Muscle of leg (tissue), 11 donors: ENCODE data around the gene AP1M2. TPM values are rescaled to one million over a fixed set of nuclear protein-coding genes. Genes with fewer than 3 reads are reported as not detected.
A peak's percentile ranks its signal among the peaks of the same experiment; 100 is the strongest.

Source experiments
- DNase-seq: peaks from one replicate; pipeline ENCODE4 v3.0.0; 2013
- H3K27ac ChIP-seq: one replicate; pipeline ENCODE4 v1.5.1; 2013; ENCODE audit warnings: mild to moderate bottlenecking, low read length, control low read depth
- H3K27me3 ChIP-seq: one replicate; pipeline ENCODE4 v1.6.1; 2013; ENCODE audit warnings: low read length; ENCODE audit not compliant: control insufficient read depth, insufficient read depth
- H3K36me3 ChIP-seq: one replicate; pipeline ENCODE4 v1.6.1; 2013; ENCODE audit warnings: low read length; ENCODE audit not compliant: control insufficient read depth, insufficient read depth
- H3K4me1 ChIP-seq: one replicate; pipeline ENCODE4 v1.6.1; 2013; ENCODE audit warnings: low read length; ENCODE audit not compliant: control insufficient read depth, insufficient read depth
- H3K4me3 ChIP-seq: one replicate; pipeline ENCODE4 v1.5.1; 2013; ENCODE audit warnings: low read length, control low read depth
- H3K9me3 ChIP-seq: replicated peaks from 2 replicates; pipeline ENCODE4 v1.6.1; 2013; ENCODE audit warnings: low read depth, low read length; ENCODE audit not compliant: control insufficient read depth
- WGBS: methylation state at CpG from one replicate; pipeline ENCODE4 v1.1.5; 2013; ENCODE audit warnings: missing lambda C conversion rate; ENCODE audit not compliant: insufficient coverage; 5-methylcytosine and 5-hydroxymethylcytosine counted together
- polyA plus RNA-seq, 8 donors: library from polyadenylated mRNA; unstranded; fragments of 120-200 nt; gene quantifications; one replicate each; pipeline versions ENCODE4 v1.2.1 to v1.2.3, GENCODE V29; 2013; ENCODE audit warnings: inconsistent platforms in 1 of 8, low replicate concordance in 1 of 8; ENCODE audit not compliant: insufficient read length in 8 of 8, insufficient read depth in 1 of 8
- total RNA-seq: library from RNA; stranded (reverse); fragments of 120-200 nt; gene quantifications from one replicate; pipeline ENCODE4 v1.2.4, GENCODE V29; 2013

The AP1M2 gene
- total and polyA plus RNA-seq, 9 donors: 0.20 to 4.0 (median 0.42) TPM; not detected in 2

GRCh38 chr19:10602330-10603083, 15.4 kb upstream of the AP1M2 start:
- H3K4me3 ChIP-seq: peak overlapping the region; percentile 60
- peak; percentile 90 for DNase-seq
- WGBS: under 1% methylated on average over 62 of the region's 76 CpGs
- peaks cover 5% of the 10 kb centered on the region for H3K9me3 ChIP-seq
- H3K4me1 ChIP-seq: peaks cover 17% of the 10 kb centered on the region
- H3K27me3 ChIP-seq: peaks cover 9% of the 10 kb centered on the region
- H3K27ac ChIP-seq: peak overlapping the region; percentile 83
- no peaks in the 10 kb centered on the region for H3K36me3 ChIP-seq

GRCh38 chr19:10601999-10602329, 14.9 kb upstream of the AP1M2 start:
- no peak for DNase-seq
- 8% methylated on average over 2 of the region's 7 CpGs for WGBS
- peaks cover 5% of the 10 kb centered on the region for H3K9me3 ChIP-seq
- H3K27me3 ChIP-seq: peaks cover 9% of the 10 kb centered on the region
- H3K36me3 ChIP-seq: no peaks in the 10 kb centered on the region
- H3K27ac ChIP-seq: no peak overlapping the region
- no peak overlapping the region for H3K4me3 ChIP-seq
- H3K4me1 ChIP-seq: peaks cover 17% of the 10 kb centered on the region

- Histone ChIP-seq H3K9me3 (peaks cover 5% of the 10 kb centered on the region), H3K27me3 (peaks cover 9% of the 10 kb centered on the region), H3K4me1 (peaks cover 17% of the 10 kb centered on the region), H3K36me3 (no peaks in the 10 kb centered on the region), H3K27ac (no peak overlapping the region), H3K4me3 (no peak overlapping the region)
- 90% methylated on average over 3 of the region's 5 CpGs for WGBS
- DNase-seq: no peak
Observed at GRCh38 chr19:10600149-10600548, 13.0 kb upstream of the AP1M2 start.

GRCh38 chr19:10593820-10594637, 6.9 kb upstream of the AP1M2 start:
- Histone ChIP-seq H3K36me3 (no peaks in the 10 kb centered on the region), H3K27me3 (peaks cover 3% of the 10 kb centered on the region), H3K4me3 (no peak overlapping the region), H3K4me1 (peaks cover 4% of the 10 kb centered on the region), H3K27ac (no peak overlapping the region), H3K9me3 (no peaks in the 10 kb centered on the region)
- DNase-seq: no peak
- 63% methylated on average over 7 of the region's 9 CpGs for WGBS

GRCh38 chr19:10593148-10593547, 6.0 kb upstream of the AP1M2 start:
- H3K4me1 ChIP-seq: peaks cover 4% of the 10 kb centered on the region
- no peak for DNase-seq
- H3K4me3 ChIP-seq: no peak overlapping the region
- H3K9me3 ChIP-seq: no peaks in the 10 kb centered on the region
- H3K27me3 ChIP-seq: peaks cover 9% of the 10 kb centered on the region
- no peaks in the 10 kb centered on the region for H3K36me3 ChIP-seq
- WGBS: 93% methylated on average over 5 of the region's 7 CpGs
- H3K27ac ChIP-seq: no peak overlapping the region

GRCh38 chr19:10587839-10588150, 683 bp upstream of the AP1M2 start:
- WGBS: 76% methylated on average over 2 of the region's 2 CpGs
- H3K4me1 ChIP-seq: no peaks in the 10 kb centered on the region

GRCh38 chr19:10586396-10586795, 716 bp downstream of the AP1M2 start:
- 55% methylated on average over 4 of the region's 6 CpGs for WGBS
- H3K9me3 ChIP-seq: no peaks in the 10 kb centered on the region
- no peak overlapping the region for H3K27ac ChIP-seq
- H3K4me1 ChIP-seq: no peaks in the 10 kb centered on the region
- no peak overlapping the region for H3K4me3 ChIP-seq
- peaks cover 32% of the 10 kb centered on the region for H3K27me3 ChIP-seq
- DNase-seq: no peak
- no peaks in the 10 kb centered on the region for H3K36me3 ChIP-seq

More at GRCh38 chr19:10587839-10588150, 683 bp upstream of the AP1M2 start:
- DNase-seq: no peak
- H3K27me3 ChIP-seq: peaks cover 32% of the 10 kb centered on the region
- H3K4me3 ChIP-seq: no peak overlapping the region
- H3K36me3 ChIP-seq: no peaks in the 10 kb centered on the region
- no peaks in the 10 kb centered on the region for H3K9me3 ChIP-seq
- no peak overlapping the region for H3K27ac ChIP-seq

GRCh38 chr19:10583036-10583776, 3.9 kb downstream of the AP1M2 start:
- H3K36me3 ChIP-seq: no peaks in the 10 kb centered on the region
- H3K4me1 ChIP-seq: peaks cover 3% of the 10 kb centered on the region
- DNase-seq: no peak
- H3K9me3 ChIP-seq: no peaks in the 10 kb centered on the region
- no peak overlapping the region for H3K27ac ChIP-seq
- 75% methylated on average over 3 of the region's 9 CpGs for WGBS
- H3K4me3 ChIP-seq: no peak overlapping the region
- H3K27me3 ChIP-seq: peaks cover 24% of the 10 kb centered on the region

GRCh38 chr19:10582091-10582490, 5.0 kb downstream of the AP1M2 start:
- Histone ChIP-seq H3K4me1 (peaks cover 3% of the 10 kb centered on the region), H3K27me3 (peaks cover 17% of the 10 kb centered on the region), H3K4me3 (no peak overlapping the region), H3K36me3 (no peaks in the 10 kb centered on the region), H3K27ac (no peak overlapping the region), H3K9me3 (no peaks in the 10 kb centered on the region)
- WGBS: 90% methylated on average over 10 of the region's 13 CpGs
- DNase-seq: no peak
